OCI-LY1 (cell line): Measurements from ENCODE around the gene MAP2K1.

Experiments
- H2AFZ ChIP-seq: fragments of 200-600 bp; sonication (generic), shearing (Covaris generic); 2 replicates; pipeline ENCODE4 v1.6.0; 2014; ENCODE audit warnings: antibody characterized with exemption, mild to moderate bottlenecking, low read length
- H3F3A ChIP-seq: fragments of 200-600 bp; sonication (generic), shearing (Covaris generic); 2 replicates; pipeline ENCODE4 v1.6.0; 2014; ENCODE audit warnings: mild to moderate bottlenecking, antibody characterized with exemption, low read length, moderate library complexity; ENCODE audit not compliant: insufficient read depth
- H3K27ac ChIP-seq: fragments of 200-600 bp; sonication (generic); 2 replicates; pipeline ENCODE4 v1.5.1; 2014; ENCODE audit warnings: low read length, mixed run types, mild to moderate bottlenecking, low read depth; ENCODE audit not compliant: poor library complexity, severe bottlenecking
- H3K27me3 ChIP-seq: fragments of 200-600 bp; sonication (generic); 2 replicates; pipeline ENCODE4 v1.6.0; 2014; ENCODE audit warnings: antibody characterized with exemption, mild to moderate bottlenecking, low read length, moderate library complexity; ENCODE audit not compliant: insufficient read depth
- H3K36me3 ChIP-seq: fragments of 200-600 bp; sonication (generic); 2 replicates; pipeline ENCODE4 v1.6.1; 2014; ENCODE audit warnings: mild to moderate bottlenecking, antibody characterized with exemption, low read length, moderate library complexity, mixed read lengths; ENCODE audit not compliant: insufficient read depth
- H3K4me1 ChIP-seq: fragments of 200-600 bp; sonication (generic); 2 replicates; pipeline ENCODE4 v1.5.1; 2014; ENCODE audit warnings: mild to moderate bottlenecking, low read length, moderate library complexity; ENCODE audit not compliant: insufficient read depth, severe bottlenecking
- H3K4me2 ChIP-seq: fragments of 200-600 bp; sonication (generic), shearing (Covaris generic); 2 replicates; pipeline ENCODE4 v1.6.1; 2014; ENCODE audit warnings: low read length
- H3K4me3 ChIP-seq: fragments of 200-600 bp; sonication (generic); 2 replicates; pipeline ENCODE4 v1.5.1; 2014; ENCODE audit warnings: low read length, low read depth, mild to moderate bottlenecking, mixed read lengths; ENCODE audit not compliant: poor library complexity, severe bottlenecking
- H3K79me2 ChIP-seq: fragments of 200-600 bp; shearing (Covaris generic); 2 replicates; pipeline ENCODE4 v1.6.1; 2016; ENCODE audit warnings: mixed run types, low read length, mixed read lengths; ENCODE audit not compliant: insufficient read depth
- H3K9ac ChIP-seq: fragments of 200-600 bp; sonication (generic), shearing (Covaris generic); 2 replicates; pipeline ENCODE4 v1.6.1; 2014; ENCODE audit warnings: mild to moderate bottlenecking, low read length, mixed read lengths
- H3K9me2 ChIP-seq: fragments of 200-600 bp; sonication (generic), shearing (Covaris generic); 2 replicates; pipeline ENCODE4 v1.6.1; 2014; ENCODE audit warnings: low read depth, mild to moderate bottlenecking, low read length, mixed read lengths
- H3K9me3 ChIP-seq: fragments of 200-600 bp; shearing (Covaris generic); 2 replicates; pipeline ENCODE4 v1.6.1; 2014; ENCODE audit warnings: low read length, mixed read lengths
- H4K20me1 ChIP-seq: fragments of 200-600 bp; sonication (generic), shearing (Covaris generic); 2 replicates; pipeline ENCODE4 v1.6.0; 2016; ENCODE audit warnings: mild to moderate bottlenecking, low read length; ENCODE audit not compliant: insufficient read depth
- CTCF ChIP-seq: fragments of 200-600 bp; sonication (generic), shearing (Covaris generic); IDR thresholded peaks from 2 replicates; pipeline ENCODE4 v1.5.1; 2017; ENCODE audit warnings: mild to moderate bottlenecking, antibody characterized with exemption, low read length, moderate library complexity, mixed read lengths
- EZH2 ChIP-seq: fragments of 200-600 bp; sonication (generic), shearing (Covaris generic); IDR thresholded peaks from 2 replicates; pipeline ENCODE4 v1.8.0; 2017; ENCODE audit warnings: borderline replicate concordance, mixed run types, mild to moderate bottlenecking, antibody characterized with exemption, low read length, moderate library complexity, mixed read lengths

The MAP2K1 gene

GRCh38 chr15:66362776-66363175 is 23.9 kb upstream of the MAP2K1 start:
- H4K20me1 ChIP-seq, result no peaks in the 10 kb centered on the region

GRCh38 chr15:66364944-66365528 is 21.7 kb upstream of the MAP2K1 start:
- H3K4me2 ChIP-seq, result no peak overlapping the region
- H2AFZ ChIP-seq, result no peak overlapping the region
- TF ChIP-seq EZH2, result no peak
- TF ChIP-seq CTCF, result no peak
- H3K79me2 ChIP-seq, result no peaks in the 10 kb centered on the region
- peaks cover 12% of the 10 kb centered on the region for H3K4me1 ChIP-seq
- H3K9me3 ChIP-seq, result no peaks in the 10 kb centered on the region
- no peaks in the 10 kb centered on the region for H3F3A ChIP-seq
- H3K27me3 ChIP-seq, result no peaks in the 10 kb centered on the region
- no peaks in the 10 kb centered on the region for H3K9me2 ChIP-seq
- H4K20me1 ChIP-seq, result no peaks in the 10 kb centered on the region
- H3K27ac ChIP-seq, result no peak overlapping the region
- H3K4me3 ChIP-seq, result no peak overlapping the region
- no peaks in the 10 kb centered on the region for H3K36me3 ChIP-seq
- no peak overlapping the region for H3K9ac ChIP-seq

More at GRCh38 chr15:66362776-66363175, 23.9 kb upstream of the MAP2K1 start:
- peaks cover 12% of the 10 kb centered on the region for H3K4me1 ChIP-seq
- no peaks in the 10 kb centered on the region for H3K27me3 ChIP-seq
- H2AFZ ChIP-seq, result no peak overlapping the region
- TF ChIP-seq CTCF (no peak), EZH2 (no peak)
- no peak overlapping the region for H3K9ac ChIP-seq
- H3F3A ChIP-seq, result no peaks in the 10 kb centered on the region
- no peaks in the 10 kb centered on the region for H3K79me2 ChIP-seq
- H3K4me2 ChIP-seq, result no peak overlapping the region
- H3K9me3 ChIP-seq, result no peaks in the 10 kb centered on the region
- H3K4me3 ChIP-seq, result no peak overlapping the region
- no peaks in the 10 kb centered on the region for H3K36me3 ChIP-seq
- no peaks in the 10 kb centered on the region for H3K9me2 ChIP-seq
- no peak overlapping the region for H3K27ac ChIP-seq

GRCh38 chr15:66369773-66370651 is 16.7 kb upstream of the MAP2K1 start:
- peak overlapping the region; percentile 6; the same call in 1 of the 2 replicates for H3K9ac ChIP-seq
- H3K4me3 ChIP-seq, result peak overlapping the region; percentile 29
- no peaks in the 10 kb centered on the region for H3F3A ChIP-seq
- peaks cover 19% of the 10 kb centered on the region for H3K4me1 ChIP-seq
- H3K27ac ChIP-seq, result peak overlapping the region; percentile 47
- H3K36me3 ChIP-seq, result no peaks in the 10 kb centered on the region
- peak overlapping the region; percentile 59 for H3K4me2 ChIP-seq
- no peaks in the 10 kb centered on the region for H3K27me3 ChIP-seq
- H3K9me2 ChIP-seq, result no peaks in the 10 kb centered on the region
- TF ChIP-seq EZH2 (no peak), CTCF (no peak)
- H4K20me1 ChIP-seq, result no peaks in the 10 kb centered on the region
- H3K9me3 ChIP-seq, result no peaks in the 10 kb centered on the region
- H2AFZ ChIP-seq, result peak overlapping the region; percentile 51; the same call in 1 of the 2 replicates
- H3K79me2 ChIP-seq, result no peaks in the 10 kb centered on the region
